ENCODE measurements around the gene FKBP15.

GRCh38 chr9:113181165-113181564 is 39.9 kb downstream of the FKBP15 start:
- no peak for TF ChIP-seq CTCF (optimal IDR thresholded peaks at IDR 0.05 in 1 of 3, IDR thresholded peaks at IDR 0.05 in 1 of 3, conservative IDR thresholded peaks at IDR 0.05 in 1 of 3; ENCODE audit: extremely low read depth in 1 of 3, insufficient read depth in 2 of 3, low read length in 3 of 3)
- no peak for TF ChIP-seq EZH2 (IDR thresholded peaks at IDR 0.05; ENCODE audit: low read length)
